ENCODE measurements around the gene GPATCH2L. TPM values are rescaled to one million over a fixed set of nuclear protein-coding genes. Genes with fewer than 3 reads are reported as not detected.

GPATCH2L gene
- total and polyA plus RNA-seq, 2 donors (not counting 1 experiment from before 2014, with no cell fraction given): 19.4 to 50.5 TPM

DNA sequence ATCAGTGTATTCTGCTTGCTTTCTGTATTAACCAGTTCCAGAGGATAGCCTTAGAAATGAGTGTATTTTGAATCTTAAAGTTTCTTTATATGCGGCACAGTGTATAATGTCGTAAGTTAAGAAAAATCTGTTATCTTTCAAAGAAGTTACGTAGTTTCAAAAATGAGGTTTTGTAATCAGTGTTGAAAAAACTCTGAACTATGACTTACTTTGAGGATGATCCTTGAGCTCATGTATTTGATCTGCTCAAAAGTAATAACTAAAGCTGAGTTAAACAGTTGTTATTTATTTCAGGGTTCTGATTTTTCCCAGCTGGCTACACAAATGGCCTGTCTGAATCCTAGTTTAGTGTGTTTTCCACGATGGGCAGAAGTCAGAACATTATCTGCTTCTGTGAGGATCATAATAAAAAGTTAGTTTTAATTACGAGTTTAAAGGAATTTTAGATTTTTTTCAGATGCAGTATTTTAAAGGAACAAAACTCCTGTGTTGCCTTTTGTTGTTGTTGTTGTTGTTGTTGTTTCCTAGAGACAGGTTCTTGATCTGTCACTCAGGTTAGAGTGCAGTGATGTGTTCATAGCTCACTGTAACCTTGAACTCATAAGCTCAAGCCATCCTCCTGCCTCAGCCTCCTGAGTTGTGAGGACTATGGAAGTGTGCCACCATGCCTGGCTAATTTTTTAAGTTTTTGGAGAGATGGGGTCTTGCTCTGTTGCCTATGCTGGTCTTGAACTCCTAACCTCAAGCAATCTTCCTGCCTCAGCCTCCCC is 52.9 kb downstream of the GPATCH2L start:
- TF ChIP-seq, protein P1, sequence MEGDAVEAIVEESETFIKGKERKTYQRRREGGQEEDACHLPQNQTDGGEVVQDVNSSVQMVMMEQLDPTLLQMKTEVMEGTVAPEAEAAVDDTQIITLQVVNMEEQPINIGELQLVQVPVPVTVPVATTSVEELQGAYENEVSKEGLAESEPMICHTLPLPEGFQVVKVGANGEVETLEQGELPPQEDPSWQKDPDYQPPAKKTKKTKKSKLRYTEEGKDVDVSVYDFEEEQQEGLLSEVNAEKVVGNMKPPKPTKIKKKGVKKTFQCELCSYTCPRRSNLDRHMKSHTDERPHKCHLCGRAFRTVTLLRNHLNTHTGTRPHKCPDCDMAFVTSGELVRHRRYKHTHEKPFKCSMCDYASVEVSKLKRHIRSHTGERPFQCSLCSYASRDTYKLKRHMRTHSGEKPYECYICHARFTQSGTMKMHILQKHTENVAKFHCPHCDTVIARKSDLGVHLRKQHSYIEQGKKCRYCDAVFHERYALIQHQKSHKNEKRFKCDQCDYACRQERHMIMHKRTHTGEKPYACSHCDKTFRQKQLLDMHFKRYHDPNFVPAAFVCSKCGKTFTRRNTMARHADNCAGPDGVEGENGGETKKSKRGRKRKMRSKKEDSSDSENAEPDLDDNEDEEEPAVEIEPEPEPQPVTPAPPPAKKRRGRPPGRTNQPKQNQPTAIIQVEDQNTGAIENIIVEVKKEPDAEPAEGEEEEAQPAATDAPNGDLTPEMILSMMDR (conservative IDR thresholded peaks at IDR 0.05 in 1 of 2, IDR thresholded peaks at IDR 0.05 in 1 of 2; ENCODE audit: low read depth in 1 of 2, low read length in 2 of 2): no peak
- TF ChIP-seq EZH2 (IDR thresholded peaks at IDR 0.05; ENCODE audit: low read length, missing control alignments): no peak
- H3K79me2 ChIP-seq (ENCODE audit: control insufficient read depth, insufficient read depth, low read length): no peaks in the 10 kb centered on the region
- DNase-seq (ENCODE audit: low read depth in 2 of 2): peak in 1 of 2 donors; percentile 8
- H3K4me2 ChIP-seq (ENCODE audit: extremely low read depth, insufficient read depth, low read length): no peak overlapping the region
- H3K27me3 ChIP-seq (ENCODE audit: control insufficient read depth, insufficient read depth, low read length): no peaks in the 10 kb centered on the region
- H3K27ac ChIP-seq (ENCODE audit: insufficient read depth, low read length): no peak overlapping the region
- H3K4me3 ChIP-seq (replicated peaks in 1 of 4; ENCODE audit: control extremely low read depth in 1 of 4, insufficient read depth in 1 of 4, low read depth in 3 of 4, low read length in 4 of 4): no peak overlapping the region
- peaks cover 14% of the 10 kb centered on the region for H3K4me1 ChIP-seq (ENCODE audit: control insufficient read depth, extremely low read depth, insufficient read depth, low read length)
- H3K9me3 ChIP-seq (ENCODE audit: control insufficient read depth, insufficient read depth, low read depth, low read length): no peaks in the 10 kb centered on the region
- H3K36me3 ChIP-seq (ENCODE audit: control insufficient read depth, insufficient read depth, low read length): no peaks in the 10 kb centered on the region
- no peak overlapping the region for H3K9ac ChIP-seq (ENCODE audit: insufficient read depth, low read length)
- no peaks in the 10 kb centered on the region for H4K20me1 ChIP-seq (ENCODE audit: control insufficient read depth, extremely low read depth, insufficient read depth, low read length)
- H2AFZ ChIP-seq (ENCODE audit: low read length): no peak overlapping the region

DNA sequence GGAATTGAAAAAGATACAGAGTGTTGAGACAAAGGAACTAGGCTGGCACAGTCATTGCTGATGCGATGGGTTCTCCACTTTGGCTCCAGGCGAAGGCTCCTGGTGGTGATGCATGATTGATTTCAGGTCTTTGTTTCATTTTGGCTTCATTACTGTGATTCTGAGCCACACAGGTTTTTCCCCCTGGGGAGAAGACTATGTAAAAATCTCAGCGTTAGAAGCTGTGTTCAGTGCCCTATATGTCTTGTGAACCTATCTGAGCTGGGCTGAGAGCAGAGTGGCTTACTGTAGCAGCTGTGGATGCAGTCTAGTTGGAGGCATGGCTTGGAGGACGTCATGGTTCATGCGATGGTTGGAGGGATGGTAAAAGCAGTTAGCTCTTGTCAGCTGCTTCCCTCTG is 54.0 kb downstream of the GPATCH2L start:
- Histone ChIP-seq H3K36me3 (ENCODE audit: control insufficient read depth, insufficient read depth, low read length) (no peaks in the 10 kb centered on the region), H3K9me3 (ENCODE audit: control insufficient read depth, insufficient read depth, low read depth, low read length) (no peaks in the 10 kb centered on the region), H3K4me3 (replicated peaks in 1 of 4; ENCODE audit: control extremely low read depth in 1 of 4, insufficient read depth in 1 of 4, low read depth in 3 of 4, low read length in 4 of 4) (no peak overlapping the region), H4K20me1 (ENCODE audit: control insufficient read depth, extremely low read depth, insufficient read depth, low read length) (no peaks in the 10 kb centered on the region), H3K4me2 (ENCODE audit: extremely low read depth, insufficient read depth, low read length) (no peak overlapping the region), H3K9ac (ENCODE audit: insufficient read depth, low read length) (no peak overlapping the region), H3K4me1 (ENCODE audit: control insufficient read depth, extremely low read depth, insufficient read depth, low read length) (peaks cover 14% of the 10 kb centered on the region), H3K27me3 (ENCODE audit: control insufficient read depth, insufficient read depth, low read length) (no peaks in the 10 kb centered on the region), H2AFZ (ENCODE audit: low read length) (no peak overlapping the region), H3K27ac (ENCODE audit: insufficient read depth, low read length) (no peak overlapping the region), H3K79me2 (ENCODE audit: control insufficient read depth, insufficient read depth, low read length) (no peaks in the 10 kb centered on the region)
- TF ChIP-seq, protein P1 (conservative IDR thresholded peaks at IDR 0.05 in 1 of 2, IDR thresholded peaks at IDR 0.05 in 1 of 2; ENCODE audit: low read depth in 1 of 2, low read length in 2 of 2): no peak
- no peak for TF ChIP-seq EZH2 (IDR thresholded peaks at IDR 0.05; ENCODE audit: low read length, missing control alignments)
- no peak for DNase-seq (ENCODE audit: low read depth in 2 of 2)

DNA sequence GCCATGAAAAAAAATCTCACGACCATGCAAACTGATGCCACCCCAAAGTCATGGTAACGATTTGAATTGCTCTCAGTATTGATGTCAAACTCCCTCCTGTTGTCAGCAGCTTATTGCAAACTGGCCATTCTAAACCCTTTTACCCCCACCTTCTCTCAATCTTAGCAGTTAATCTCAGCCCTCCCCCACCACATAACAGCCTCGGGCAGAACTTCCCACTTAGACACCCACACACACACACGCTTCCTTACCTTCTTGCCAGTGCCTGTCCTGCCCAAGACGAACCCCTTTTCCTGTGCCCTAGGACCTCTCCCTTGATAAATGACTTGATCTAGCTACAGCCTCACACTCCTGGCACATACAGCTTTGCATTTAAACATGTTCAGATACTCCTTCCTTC is 56.6 kb downstream of the GPATCH2L start:
- Histone ChIP-seq H3K36me3 (ENCODE audit: control insufficient read depth, insufficient read depth, low read length) (no peaks in the 10 kb centered on the region), H3K4me1 (ENCODE audit: control insufficient read depth, extremely low read depth, insufficient read depth, low read length) (peaks cover 5% of the 10 kb centered on the region), H4K20me1 (ENCODE audit: control insufficient read depth, extremely low read depth, insufficient read depth, low read length) (no peaks in the 10 kb centered on the region), H2AFZ (ENCODE audit: low read length) (no peak overlapping the region), H3K9me3 (ENCODE audit: control insufficient read depth, insufficient read depth, low read depth, low read length) (no peaks in the 10 kb centered on the region), H3K27me3 (ENCODE audit: control insufficient read depth, insufficient read depth, low read length) (no peaks in the 10 kb centered on the region), H3K9ac (ENCODE audit: insufficient read depth, low read length) (no peak overlapping the region), H3K4me2 (ENCODE audit: extremely low read depth, insufficient read depth, low read length) (no peak overlapping the region), H3K4me3 (replicated peaks in 1 of 4; ENCODE audit: control extremely low read depth in 1 of 4, insufficient read depth in 1 of 4, low read depth in 3 of 4, low read length in 4 of 4) (no peak overlapping the region), H3K79me2 (ENCODE audit: control insufficient read depth, insufficient read depth, low read length) (no peaks in the 10 kb centered on the region), H3K27ac (ENCODE audit: insufficient read depth, low read length) (no peak overlapping the region)
- TF ChIP-seq, protein P1 (conservative IDR thresholded peaks at IDR 0.05 in 1 of 2, IDR thresholded peaks at IDR 0.05 in 1 of 2; ENCODE audit: low read depth in 1 of 2, low read length in 2 of 2): no peak
- no peak for TF ChIP-seq EZH2 (IDR thresholded peaks at IDR 0.05; ENCODE audit: low read length, missing control alignments)
- no peak for DNase-seq (ENCODE audit: low read depth in 2 of 2)
